Mesendoderm (in vitro differentiated cells): ENCODE data around the gene GSDMA. TPM values are rescaled to one million over a fixed set of nuclear protein-coding genes. Genes with fewer than 3 reads are reported as not detected.

Source experiments
- DNase-seq: peaks from one replicate; pipeline ENCODE4 v3.0.0; 2013
- H2AK5ac ChIP-seq: 2 replicates; pipeline ENCODE4 v1.6.1; 2013; ENCODE audit warnings: low read length, inconsistent platforms
- H2BK120ac ChIP-seq: 2 replicates; pipeline ENCODE4 v1.6.1; 2013; ENCODE audit warnings: low read depth, mild to moderate bottlenecking, low read length, moderate library complexity, mixed read lengths
- H2BK15ac ChIP-seq: replicated peaks from 2 replicates; pipeline ENCODE4 v1.6.1; 2013; ENCODE audit warnings: low read depth, mild to moderate bottlenecking, moderate library complexity
- H2BK5ac ChIP-seq: 2 replicates; pipeline ENCODE4 v1.6.1; 2013; ENCODE audit warnings: low read length, inconsistent platforms
- H3K18ac ChIP-seq: 2 replicates; pipeline ENCODE4 v1.6.1; 2013; ENCODE audit warnings: mild to moderate bottlenecking, low read length, mixed read lengths
- H3K23ac ChIP-seq: one replicate; pipeline ENCODE4 v1.6.1; 2013; ENCODE audit warnings: low read length
- H3K27ac ChIP-seq: 2 replicates; pipeline ENCODE4 v1.5.1; 2013; ENCODE audit warnings: low read depth, mild to moderate bottlenecking, inconsistent platforms, low read length, moderate library complexity
- H3K27me3 ChIP-seq: 2 replicates; pipeline ENCODE4 v1.6.1; 2013; ENCODE audit warnings: low read length, control low read depth, mild to moderate bottlenecking, inconsistent platforms; ENCODE audit not compliant: insufficient read depth, poor library complexity
- H3K36me3 ChIP-seq: 2 replicates; pipeline ENCODE4 v1.6.1; 2013; ENCODE audit warnings: low read length, inconsistent platforms; ENCODE audit not compliant: control insufficient read depth, insufficient read depth
- H3K4ac ChIP-seq: one replicate; pipeline ENCODE4 v1.6.1; 2013; ENCODE audit warnings: low read depth, mild to moderate bottlenecking, low read length, moderate library complexity
- H3K4me1 ChIP-seq: 2 replicates; pipeline ENCODE4 v1.6.1; 2013; ENCODE audit warnings: low read depth, low read length, inconsistent platforms; ENCODE audit not compliant: control insufficient read depth
- H3K4me2 ChIP-seq: 2 replicates; pipeline ENCODE4 v1.6.1; 2013; ENCODE audit warnings: low read length
- H3K4me3 ChIP-seq: 2 replicates; pipeline ENCODE4 v1.5.1; 2013; ENCODE audit warnings: mild to moderate bottlenecking, low read length
- H3K56ac ChIP-seq: one replicate; pipeline ENCODE4 v1.6.1; 2013; ENCODE audit warnings: low read length
- H3K79me1 ChIP-seq: 2 replicates; pipeline ENCODE4 v1.6.1; 2013; ENCODE audit warnings: low read length, inconsistent platforms
- H3K79me2 ChIP-seq: 2 replicates; pipeline ENCODE4 v1.6.1; 2013; ENCODE audit warnings: mild to moderate bottlenecking, low read length; ENCODE audit not compliant: control insufficient read depth, insufficient read depth
- H3K9ac ChIP-seq: 2 replicates; pipeline ENCODE4 v1.6.1; 2013; ENCODE audit warnings: low read length, inconsistent platforms
- H4K5ac ChIP-seq: one replicate; pipeline ENCODE4 v1.6.1; 2013; ENCODE audit warnings: low read length
- H4K8ac ChIP-seq: one replicate; pipeline ENCODE4 v1.6.1; 2013; ENCODE audit warnings: low read depth, mild to moderate bottlenecking, control low read depth, low read length, moderate library complexity
- whole genome bisulfite sequencing: extraction: QIAGEN DNeasy Blood & Tissue Kit; methylation state at CpG from one replicate; pipeline ENCODE4 v1.1.7; 2013; ENCODE audit warnings: low lambda C conversion rate, missing lambda C conversion rate; ENCODE audit not compliant: insufficient coverage; ENCODE audit errors: extremely low coverage; 5-methylcytosine and 5-hydroxymethylcytosine counted together
- polyA plus RNA-seq, 2 experiments: library from polyadenylated mRNA; stranded (reverse); fragments of 200-250 nt; gene quantifications; one replicate each; pipeline ENCODE4 v1.2.3, GENCODE V29; 2013

The GSDMA gene
- not detected for polyA plus RNA-seq (2013, experiment 1 of 2)
- polyA plus RNA-seq (2013, experiment 2 of 2): not detected

GRCh38 chr17:39962642-39963220 lies at the start of gene GSDMA:
GSDMA (plus strand) TSS chr17:39963004; CDS start chr17:39965688, 2,684 bp downstream.
- H3K9ac ChIP-seq: no peak within 1 kb of the TSS
- no peak within 1 kb of the TSS for H3K4me2 ChIP-seq
- H4K8ac ChIP-seq: no peak within 1 kb of the TSS
- H3K4me1 ChIP-seq: no peaks in the 10 kb centered on the region
- H2BK120ac ChIP-seq: no peak within 1 kb of the TSS
- no peaks in the 10 kb centered on the region for H3K79me2 ChIP-seq
- H3K27ac ChIP-seq: no peak within 1 kb of the TSS
- no peak within 1 kb of the TSS for H2AK5ac ChIP-seq
- H3K56ac ChIP-seq: no peak within 1 kb of the TSS
- no peak within 1 kb of the TSS for H3K18ac ChIP-seq
- no peak within 1 kb of the TSS for H2BK5ac ChIP-seq
- WGBS: no CpG with 5 or more reads among the region's 6 CpGs
- H3K36me3 ChIP-seq: no peaks in the 10 kb centered on the region
- H3K79me1 ChIP-seq: no peaks in the 10 kb centered on the region
- no peak within 1 kb of the TSS for H3K4ac ChIP-seq
- H2BK15ac ChIP-seq: no peak within 1 kb of the TSS
- no peaks in the 10 kb centered on the region for H3K27me3 ChIP-seq
- no peak within 1 kb of the TSS for H3K4me3 ChIP-seq
- no peak for DNase-seq
- no peak within 1 kb of the TSS for H4K5ac ChIP-seq
- no peak within 1 kb of the TSS for H3K23ac ChIP-seq

- no peak overlapping the region for H3K27ac ChIP-seq
- H2BK15ac ChIP-seq: no peak overlapping the region
- no peaks in the 10 kb centered on the region for H3K4me1 ChIP-seq
- WGBS: no CpG with 5 or more reads among the region's 3 CpGs
- H3K79me2 ChIP-seq: no peaks in the 10 kb centered on the region
- H2BK5ac ChIP-seq: no peak overlapping the region
- no peak overlapping the region for H3K4ac ChIP-seq
- H3K18ac ChIP-seq: no peak overlapping the region
- H3K4me3 ChIP-seq: no peak overlapping the region
- no peak overlapping the region for H3K23ac ChIP-seq
- H3K27me3 ChIP-seq: no peaks in the 10 kb centered on the region
- no peak overlapping the region for H4K5ac ChIP-seq
- no peak for DNase-seq
- H3K4me2 ChIP-seq: no peak overlapping the region
- H4K8ac ChIP-seq: no peak overlapping the region
- H2BK120ac ChIP-seq: no peak overlapping the region
- H3K36me3 ChIP-seq: peaks cover 2% of the 10 kb centered on the region
- no peaks in the 10 kb centered on the region for H3K79me1 ChIP-seq
- no peak overlapping the region for H3K9ac ChIP-seq
- H3K56ac ChIP-seq: no peak overlapping the region
- no peak overlapping the region for H2AK5ac ChIP-seq
These were observed 48.8 kb upstream of the GSDMA start for GRCh38 chr17:39913989-39914388.

GRCh38 chr17:39915559-39915958 lies 47.2 kb upstream of the GSDMA start:
- Histone ChIP-seq H3K56ac (no peak overlapping the region), H3K23ac (no peak overlapping the region)

GRCh38 chr17:39916918-39917317 lies 45.9 kb upstream of the GSDMA start:
- Histone ChIP-seq H3K4ac (no peak overlapping the region), H2BK15ac (no peak overlapping the region), H3K23ac (no peak overlapping the region), H3K9ac (no peak overlapping the region), H4K5ac (no peak overlapping the region), H3K4me3 (no peak overlapping the region), H3K27ac (no peak overlapping the region), H2AK5ac (no peak overlapping the region), H3K56ac (no peak overlapping the region), H2BK5ac (no peak overlapping the region), H3K4me2 (no peak overlapping the region), H3K18ac (no peak overlapping the region), H3K4me1 (no peaks in the 10 kb centered on the region), H3K27me3 (no peaks in the 10 kb centered on the region), H4K8ac (no peak overlapping the region), H2BK120ac (no peak overlapping the region), H3K79me2 (no peaks in the 10 kb centered on the region), H3K79me1 (no peaks in the 10 kb centered on the region), H3K36me3 (peaks cover 2% of the 10 kb centered on the region)
- WGBS: no CpG with 5 or more reads among the region's 7 CpGs
- peak; percentile 31 for DNase-seq

More at GRCh38 chr17:39915559-39915958, 47.2 kb upstream of the GSDMA start:
- Histone ChIP-seq H3K4me3 (no peak overlapping the region), H3K36me3 (peaks cover 2% of the 10 kb centered on the region), H3K27ac (no peak overlapping the region), H3K18ac (no peak overlapping the region), H3K79me2 (no peaks in the 10 kb centered on the region), H3K27me3 (no peaks in the 10 kb centered on the region), H2BK5ac (no peak overlapping the region), H3K79me1 (no peaks in the 10 kb centered on the region), H3K4me2 (no peak overlapping the region), H3K4me1 (no peaks in the 10 kb centered on the region), H3K9ac (no peak overlapping the region), H2BK15ac (no peak overlapping the region), H2AK5ac (no peak overlapping the region), H4K5ac (no peak overlapping the region), H3K4ac (no peak overlapping the region), H4K8ac (no peak overlapping the region), H2BK120ac (no peak overlapping the region)
- no CpG with 5 or more reads among the region's 4 CpGs for WGBS
- no peak for DNase-seq

- Histone ChIP-seq H3K27ac (no peak overlapping the region), H3K18ac (no peak overlapping the region), H3K4me1 (peaks cover 2% of the 10 kb centered on the region), H3K79me2 (no peaks in the 10 kb centered on the region), H3K4me2 (no peak overlapping the region), H2BK120ac (no peak overlapping the region), H4K5ac (no peak overlapping the region), H2AK5ac (no peak overlapping the region), H3K36me3 (peaks cover 2% of the 10 kb centered on the region), H3K56ac (no peak overlapping the region), H3K27me3 (no peaks in the 10 kb centered on the region), H3K9ac (no peak overlapping the region), H4K8ac (no peak overlapping the region), H3K4ac (no peak overlapping the region), H3K4me3 (no peak overlapping the region), H2BK5ac (no peak overlapping the region), H3K23ac (no peak overlapping the region), H3K79me1 (peaks cover 4% of the 10 kb centered on the region), H2BK15ac (no peak overlapping the region)
- WGBS: no CpG with 5 or more reads among the region's 9 CpGs
- DNase-seq: no peak
These were observed 43.6 kb upstream of the GSDMA start for GRCh38 chr17:39919087-39919683.
